Measurements from ENCODE around the gene CAMK4. TPM values are rescaled to one million over a fixed set of nuclear protein-coding genes. Genes with fewer than 3 reads are reported as not detected.

CAMK4 gene
- total RNA-seq = 80.6 and 82.8 TPM in 2 replicates

GRCh38 chr5:111223787-111224560, at the start of gene CAMK4:
TSS of gene CAMK4 (plus strand) at chr5:111224384. CDS start at chr5:111224484, 100 bp downstream.
- intact Hi-C loops (cut with micrococcal nuclease) = loop anchor here (1.0 to 10.0 kb wide), 8 partner anchors 13 to 1532 kb away; no protein-coding TSS in a partner anchor

GRCh38 chr5:111183064-111183463, 41.1 kb upstream of the CAMK4 start:
- intact Hi-C loops (cut with micrococcal nuclease) = no loop called here

GRCh38 chr5:111187079-111187478, 37.1 kb upstream of the CAMK4 start:
- intact Hi-C loops (cut with micrococcal nuclease) = no loop called here

- intact Hi-C loops (cut with micrococcal nuclease) = no loop called here
Observed at GRCh38 chr5:111194053-111194452, 30.1 kb upstream of the CAMK4 start.

GRCh38 chr5:111194925-111195324, 29.3 kb upstream of the CAMK4 start:
- intact Hi-C loops (cut with micrococcal nuclease) = no loop called here

GRCh38 chr5:111197523-111197922, 26.7 kb upstream of the CAMK4 start:
- intact Hi-C loops (cut with micrococcal nuclease) = no loop called here

GRCh38 chr5:111198281-111198966, 25.8 kb upstream of the CAMK4 start:
- intact Hi-C loops (cut with micrococcal nuclease) = no loop called here

- intact Hi-C loops (cut with micrococcal nuclease) = no loop called here
Observed at GRCh38 chr5:111200828-111201227, 23.4 kb upstream of the CAMK4 start.

GRCh38 chr5:111201705-111202104, 22.5 kb upstream of the CAMK4 start:
- intact Hi-C loops (cut with micrococcal nuclease) = no loop called here

- intact Hi-C loops (cut with micrococcal nuclease) = loop anchor here (1.0 kb wide), 2 partner anchors 12 to 21 kb away; no protein-coding TSS in a partner anchor
Observed at GRCh38 chr5:111211341-111211740, 12.8 kb upstream of the CAMK4 start.

GRCh38 chr5:111214052-111214742, 10.0 kb upstream of the CAMK4 start:
- intact Hi-C loops (cut with micrococcal nuclease) = no loop called here

- intact Hi-C loops (cut with micrococcal nuclease) = no loop called here
Observed at GRCh38 chr5:111215971-111216370, 8.2 kb upstream of the CAMK4 start.

- intact Hi-C loops (cut with micrococcal nuclease) = loop anchor here (5.0 to 10.0 kb wide), 2 partner anchors 1166 to 1529 kb away; no protein-coding TSS in a partner anchor
Observed at GRCh38 chr5:111221139-111221538, 3.0 kb upstream of the CAMK4 start.

- intact Hi-C loops (cut with micrococcal nuclease) = loop anchor here (1.0 to 10.0 kb wide), 5 partner anchors 12 to 1531 kb away; no protein-coding TSS in a partner anchor
Observed at GRCh38 chr5:111223101-111223786, 940 bp upstream of the CAMK4 start.

GRCh38 chr5:111224561-111225345, 569 bp downstream of the CAMK4 start:
- intact Hi-C loops (cut with micrococcal nuclease) = loop anchor here (1.0 to 10.0 kb wide), 7 partner anchors 54 to 1812 kb away; partner anchors contain the start of gene SLC25A46

- intact Hi-C loops (cut with micrococcal nuclease) = loop anchor here (1.0 to 10.0 kb wide), 6 partner anchors 28 to 1814 kb away; partner anchors contain the start of genes SLC25A46 and WDR36
Observed at GRCh38 chr5:111225926-111226325, 1.7 kb downstream of the CAMK4 start.

- intact Hi-C loops (cut with micrococcal nuclease) = loop anchor here (1.0 to 10.0 kb wide), 4 partner anchors 28 to 1814 kb away; partner anchors contain the start of gene WDR36
Observed at GRCh38 chr5:111226556-111226955, 2.4 kb downstream of the CAMK4 start.

GRCh38 chr5:111227226-111227782, 3.1 kb downstream of the CAMK4 start:
- intact Hi-C loops (cut with micrococcal nuclease) = loop anchor here (2.0 to 10.0 kb wide), 3 partner anchors 135 to 1815 kb away; partner anchors contain the start of gene WDR36

- intact Hi-C loops (cut with micrococcal nuclease) = loop anchor here (2.0 to 10.0 kb wide), 3 partner anchors 135 to 1816 kb away; partner anchors contain the start of gene WDR36
Observed at GRCh38 chr5:111227801-111228200, 3.6 kb downstream of the CAMK4 start.
